ENCODE data around the gene F12. TPM values are rescaled to one million over a fixed set of nuclear protein-coding genes. Genes with fewer than 3 reads are reported as not detected.
A peak's percentile ranks its signal among the peaks of the same experiment; 100 is the strongest.

Gene F12
- total RNA-seq, 1 experiment from 2014 or later: 30.0 TPM

DNA sequence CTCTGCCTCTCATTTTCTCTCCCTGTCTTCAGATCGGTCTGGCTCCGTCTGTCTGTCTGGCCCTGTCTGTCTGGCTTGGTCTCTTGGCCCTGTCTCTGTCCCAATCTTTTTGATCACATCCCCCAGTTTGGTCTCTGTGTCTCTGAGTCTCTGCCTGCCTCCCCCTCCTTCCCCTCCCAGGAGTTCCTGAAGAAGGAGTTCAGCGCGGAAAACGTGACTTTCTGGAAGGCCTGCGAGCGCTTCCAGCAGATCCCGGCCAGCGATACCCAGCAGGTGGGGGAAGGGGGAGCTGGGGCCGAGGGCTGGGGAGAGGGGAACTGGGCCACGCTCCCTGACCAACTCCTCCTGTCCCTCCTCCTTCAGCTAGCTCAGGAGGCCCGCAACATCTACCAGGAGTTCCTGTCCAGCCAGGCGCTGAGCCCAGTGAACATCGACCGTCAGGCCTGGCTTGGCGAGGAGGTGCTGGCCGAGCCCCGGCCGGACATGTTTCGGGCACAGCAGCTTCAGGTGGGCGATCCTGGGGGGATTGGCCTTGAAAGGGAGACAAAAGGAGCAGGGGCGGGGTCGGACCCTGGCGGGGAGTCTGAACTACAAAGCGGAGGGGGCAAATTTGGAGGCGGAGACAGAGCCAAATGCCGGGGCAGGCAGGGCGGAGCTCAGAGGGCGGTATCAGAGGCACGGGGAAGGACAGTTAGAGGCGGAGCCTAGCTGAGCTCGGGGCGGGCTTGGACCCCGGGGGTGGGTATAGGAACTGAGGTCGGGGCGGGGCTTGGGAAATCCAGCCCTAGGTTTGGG is 42.6 kb downstream of the F12 start:
- no TSS peak for BruUV-seq (replicated peaks)
- DNase-seq (ENCODE audit: low read depth, low spot score) (no peak), ATAC-seq (peak; percentile 67)
- ChIA-PET RAD21 (ENCODE audit: low non-redundant PET in 1 of 2, low total read pairs in 2 of 2, uncharacterized antibody in 2 of 2, unreplicated experiment in 2 of 2) (no interaction called here), POLR2A (interaction anchor here (1.0 kb wide), 1 partner anchor 15 kb away, joined by 3 read pairs; the partner anchor contains the start of gene LMAN2), CTCF (interaction anchor here (0.6 to 1.0 kb wide), 5 partner anchors 15 to 91 kb away, joined by 3 to 6 read pairs (median 4); partner anchors contain the start of gene LMAN2)
- Histone ChIP-seq H3K79me2 (ENCODE audit: insufficient read depth, low read length) (no peaks in the 10 kb centered on the region), H3K9me2 (ENCODE audit: insufficient read depth) (no peaks in the 10 kb centered on the region), H3K27ac (ENCODE audit: low read depth, low read length) (no peak overlapping the region), H3K27me3 (ENCODE audit: insufficient read depth, low read length) (no peaks in the 10 kb centered on the region), H3K4me3 (replicated peaks in 1 of 2; ENCODE audit: low read depth in 1 of 2, low read length in 2 of 2) (no peak overlapping the region), H2AFZ (ENCODE audit: low read depth, low read length, poor library complexity, severe bottlenecking) (no peak overlapping the region), H3K9me3 (ENCODE audit: control insufficient read depth in 1 of 2, insufficient read depth in 1 of 2, low read depth in 1 of 2, low read length in 2 of 2) (no peaks in the 10 kb centered on the region), H3K4me1 (ENCODE audit: control insufficient read depth in 1 of 2, insufficient read depth in 2 of 2, low read length in 2 of 2) (peaks cover 30 to 60% of the 10 kb centered on the region in 2 experiments), H3K9ac (ENCODE audit: low read length) (peak overlapping the region; percentile 16), H3K4me2 (ENCODE audit: low read length) (peak overlapping the region; percentile 64), H4K20me1 (ENCODE audit: insufficient read depth) (no peaks in the 10 kb centered on the region), H3K36me3 (ENCODE audit: control insufficient read depth in 1 of 2, insufficient read depth in 2 of 2, low read length in 2 of 2) (no peaks in the 10 kb centered on the region)
- TF ChIP-seq EZH2 (IDR thresholded peaks at IDR 0.05) (no peak), ZFX (IDR thresholded peaks at IDR 0.05) (peak; percentile 16; the same call in 1 of the 2 replicates)
- intact Hi-C loops (cut with micrococcal nuclease): no loop called here

DNA sequence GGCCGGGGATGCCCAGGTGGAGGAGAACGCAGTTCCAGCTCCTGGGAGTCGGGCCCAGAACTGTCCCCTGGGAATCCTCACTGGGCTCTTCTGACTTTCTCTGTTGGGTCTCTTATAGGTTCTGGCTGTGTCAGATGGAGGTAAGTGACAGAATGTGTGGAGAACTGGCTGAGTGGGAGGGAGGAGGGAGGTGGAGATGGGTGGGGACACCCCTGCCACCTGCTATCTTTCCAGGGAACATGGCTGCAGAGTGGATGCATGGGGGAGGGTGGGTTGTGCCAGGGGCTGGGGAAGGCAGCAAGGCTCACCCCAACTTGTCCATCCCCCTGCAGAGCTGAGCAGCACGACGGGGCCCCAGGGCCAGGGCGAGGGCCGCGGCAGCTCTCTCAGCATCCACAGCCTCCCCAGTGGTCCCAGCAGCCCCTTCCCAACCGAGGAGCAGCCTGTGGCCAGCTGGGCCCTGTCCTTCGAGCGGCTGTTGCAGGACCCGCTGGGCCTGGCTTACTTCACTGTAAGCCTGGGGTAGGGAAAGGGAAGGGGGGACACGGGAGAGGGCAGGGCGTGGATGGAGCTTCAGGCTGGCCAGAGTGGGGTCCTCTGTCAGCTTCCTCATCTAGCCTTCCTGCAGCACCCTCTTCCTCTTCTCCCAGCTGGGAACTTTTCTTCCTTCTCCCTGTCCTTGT is 43.4 kb downstream of the F12 start:
- H3K4me2 ChIP-seq (ENCODE audit: low read length): no peak overlapping the region
- H3K9me2 ChIP-seq (ENCODE audit: insufficient read depth): no peaks in the 10 kb centered on the region
- no peak for ATAC-seq
- no peak for DNase-seq (ENCODE audit: low read depth, low spot score)
- H4K20me1 ChIP-seq (ENCODE audit: insufficient read depth): no peaks in the 10 kb centered on the region
- BruUV-seq (replicated peaks): no TSS peak
- no peak overlapping the region for H3K4me3 ChIP-seq (replicated peaks in 1 of 2; ENCODE audit: low read depth in 1 of 2, low read length in 2 of 2)
- no peaks in the 10 kb centered on the region for H3K36me3 ChIP-seq (ENCODE audit: control insufficient read depth in 1 of 2, insufficient read depth in 2 of 2, low read length in 2 of 2)
- intact Hi-C loops (cut with micrococcal nuclease): no loop called here
- RAD21 ChIA-PET (ENCODE audit: low non-redundant PET in 1 of 2, low total read pairs in 2 of 2, uncharacterized antibody in 2 of 2, unreplicated experiment in 2 of 2): no interaction called here
- H3K9me3 ChIP-seq (ENCODE audit: control insufficient read depth in 1 of 2, insufficient read depth in 1 of 2, low read depth in 1 of 2, low read length in 2 of 2): no peaks in the 10 kb centered on the region
- TF ChIP-seq REST (IDR thresholded peaks at IDR 0.05; ENCODE audit: low read depth) (no peak), CBX3 (IDR thresholded peaks at IDR 0.05; ENCODE audit: low read depth) (no peak), EZH2phosphoT487 (IDR thresholded peaks at IDR 0.05; ENCODE audit: borderline replicate concordance) (no peak), SP1 (IDR thresholded peaks at IDR 0.05; ENCODE audit: low read depth) (no peak), ZNF274 (IDR thresholded peaks at IDR 0.05; ENCODE audit: low read depth, low read length) (no peak), EZH2 (IDR thresholded peaks at IDR 0.05) (no peak), ELF1 (IDR thresholded peaks at IDR 0.05; ENCODE audit: borderline replicate concordance, low read depth) (no peak), YY1 (IDR thresholded peaks at IDR 0.05; ENCODE audit: extremely low read depth, insufficient replicate concordance, low read depth, low read length) (no peak), CTCF (IDR thresholded peaks at IDR 0.05 in 2 of 3, conservative IDR thresholded peaks at IDR 0.05 in 1 of 3; ENCODE audit: borderline replicate concordance in 1 of 3, insufficient read depth in 1 of 3, low read depth in 2 of 3, low read length in 2 of 3) (no peak)
- no peaks in the 10 kb centered on the region for H3K27me3 ChIP-seq (ENCODE audit: insufficient read depth, low read length)
- H3K79me2 ChIP-seq (ENCODE audit: insufficient read depth, low read length): no peaks in the 10 kb centered on the region
- H2AFZ ChIP-seq (ENCODE audit: low read depth, low read length, poor library complexity, severe bottlenecking): no peak overlapping the region
- H3K4me1 ChIP-seq (ENCODE audit: control insufficient read depth in 1 of 2, insufficient read depth in 2 of 2, low read length in 2 of 2): peaks cover 30 to 54% of the 10 kb centered on the region in 2 experiments
- H3K27ac ChIP-seq (ENCODE audit: low read depth, low read length): no peak overlapping the region
- H3K9ac ChIP-seq (ENCODE audit: low read length): peak overlapping the region; percentile 16; the same call in 1 of the 2 replicates
- POLR2A ChIA-PET: no interaction called here
- CTCF ChIA-PET: interaction anchor here (0.9 kb wide), 1 partner anchor 65 kb away, joined by 3 read pairs; no protein-coding TSS in a partner anchor
